Upper lobe of left lung (tissue), 6 donors: Measurements from ENCODE around the gene FGF23. TPM values are rescaled to one million over a fixed set of nuclear protein-coding genes. Genes with fewer than 3 reads are reported as not detected.

Experiments
- ATAC-seq, 2 donors: fragments of 200-7000 bp; cut with Tn5 transposase; one replicate each; pipeline ENCODE4 v1.9.1; 2022; ENCODE audit warnings: mild to moderate bottlenecking in 2 of 2, moderate library complexity in 2 of 2; ENCODE audit not compliant: low FRiP score in 2 of 2
- DNase-seq, 2 donors: peaks; one replicate each; pipeline ENCODE4 v3.0.0-alpha.2; 2019 to 2020
- H3K27ac ChIP-seq, 4 donors: fragments of 200-600 bp; sonication (generic); one replicate each; pipeline ENCODE4 v1.5.1; 2016 to 2019
- H3K27me3 ChIP-seq, 4 donors: fragments of 200-600 bp; sonication (generic); one replicate each; pipeline ENCODE4 v1.5.1; 2017 to 2019
- H3K36me3 ChIP-seq, 4 donors: fragments of 200-600 bp; sonication (generic); one replicate each; pipeline ENCODE4 v1.5.1; 2016 to 2019
- H3K4me1 ChIP-seq, 4 donors: fragments of 200-600 bp; sonication (generic); one replicate each; pipeline ENCODE4 v1.5.1; 2018 to 2019
- H3K4me3 ChIP-seq, 4 donors: fragments of 200-600 bp; sonication (generic); one replicate each; pipeline ENCODE4 v1.5.1; 2017 to 2019; ENCODE audit warnings: mild to moderate bottlenecking in 2 of 4, moderate library complexity in 1 of 4
- H3K9me3 ChIP-seq, 4 donors: fragments of 200-600 bp; sonication (generic); one replicate each; pipeline ENCODE4 v1.5.1; 2018 to 2019
- EP300 ChIP-seq, 4 donors: sonication (generic); formaldehyde crosslinking; IDR thresholded peaks; one replicate each; pipeline ENCODE4 v1.5.1; 2017; ENCODE audit warnings: antibody characterized with exemption in 4 of 4, control low read depth in 2 of 4
- POLR2A ChIP-seq, 4 donors: fragments of 450-650 bp; IDR thresholded peaks; one replicate each; pipeline ENCODE4 v1.5.1; 2016 to 2017; ENCODE audit warnings: antibody characterized with exemption in 4 of 4, mild to moderate bottlenecking in 2 of 4
- POLR2AphosphoS5 ChIP-seq, 2 donors: sonication (generic); formaldehyde crosslinking; IDR thresholded peaks; one replicate each; pipeline ENCODE4 v1.5.1; 2017; ENCODE audit warnings: antibody characterized with exemption in 2 of 2
- whole genome bisulfite sequencing, 2 donors: methylation state at CpG; one replicate each; pipeline ENCODE4 v1.1.5; 2017 to 2018; 5-methylcytosine and 5-hydroxymethylcytosine counted together
- total RNA-seq, 6 donors: library from RNA; depleted of rRNA in 4 of 6; stranded (reverse); fragments of >200 nt in 4 of 6; gene quantifications; one replicate each; pipeline versions ENCODE4 v1.1.0 to v1.2.1, GENCODE V29; 2016 to 2021
- TF ChIP-seq, protein P1 (sequence below), 6 experiments: fragments of 450-650 bp in 4 of 6; fragments of 200-600 bp in 2 of 6; sonication (generic) in 2 of 6; IDR thresholded peaks; one replicate each; pipeline ENCODE4 v1.5.1; 2016 to 2019; ENCODE audit warnings: antibody characterized with exemption in 6 of 6
- donor health status: DM: no; HTN: no; CAD: no; lungs with moderate emphysema.
- donor health status: DM: no; HTN: yes; CAD: no; lungs with severe emphysema.

Gene FGF23
- total RNA-seq, 6 donors from 2014 or later, result not detected

DNA sequence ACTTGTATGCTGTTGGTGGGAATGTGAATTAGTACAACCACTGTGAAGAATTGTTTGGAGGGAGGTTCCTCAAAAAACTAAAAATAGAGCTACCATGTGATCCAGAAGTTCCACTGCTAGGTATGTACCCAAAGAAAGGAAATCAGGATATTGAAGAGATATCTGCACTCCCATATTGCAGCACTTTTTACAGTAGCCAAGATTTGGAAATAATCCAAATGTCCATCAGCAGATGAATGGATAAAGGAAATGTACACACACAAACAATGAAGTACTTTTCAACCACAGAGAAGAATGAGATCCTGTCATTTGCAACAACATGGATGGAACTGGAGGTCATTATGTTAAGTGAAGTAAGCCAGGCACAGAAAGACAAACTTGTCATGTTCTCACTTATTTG lies 32.6 kb downstream of the FGF23 start:
- H3K27ac ChIP-seq, result no peak overlapping the region
- ATAC-seq, result no peak

DNA sequence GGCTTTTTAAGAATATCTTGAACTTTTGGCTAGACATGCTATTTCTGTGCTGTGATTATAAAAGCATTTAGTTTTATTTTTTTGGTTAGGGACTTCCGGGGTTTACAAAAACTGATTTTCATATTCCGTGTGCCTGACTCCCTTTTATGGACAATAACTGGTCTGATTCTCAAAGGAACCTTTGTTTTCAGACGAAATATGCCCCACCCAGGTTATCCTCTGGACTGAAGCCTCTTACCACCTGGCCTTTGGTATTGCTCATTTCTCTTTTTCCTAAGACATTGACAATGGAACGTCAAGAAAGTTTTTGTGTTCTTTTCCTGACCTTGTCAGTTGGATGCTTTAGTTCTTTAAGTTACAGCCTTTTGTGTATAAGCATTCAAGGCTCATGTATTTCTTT lies 47.7 kb downstream of the FGF23 start:
- H3K27ac ChIP-seq, result no peak overlapping the region
- WGBS, 2 donors, result 69 to 82% methylated on average over 4 of the region's 4 CpGs
- TF ChIP-seq POLR2A (IDR thresholded peaks at IDR 0.05) (no peak), POLR2AphosphoS5 (IDR thresholded peaks at IDR 0.05) (no peak), EP300 (IDR thresholded peaks at IDR 0.05) (no peak)
- TF ChIP-seq, protein P1, sequence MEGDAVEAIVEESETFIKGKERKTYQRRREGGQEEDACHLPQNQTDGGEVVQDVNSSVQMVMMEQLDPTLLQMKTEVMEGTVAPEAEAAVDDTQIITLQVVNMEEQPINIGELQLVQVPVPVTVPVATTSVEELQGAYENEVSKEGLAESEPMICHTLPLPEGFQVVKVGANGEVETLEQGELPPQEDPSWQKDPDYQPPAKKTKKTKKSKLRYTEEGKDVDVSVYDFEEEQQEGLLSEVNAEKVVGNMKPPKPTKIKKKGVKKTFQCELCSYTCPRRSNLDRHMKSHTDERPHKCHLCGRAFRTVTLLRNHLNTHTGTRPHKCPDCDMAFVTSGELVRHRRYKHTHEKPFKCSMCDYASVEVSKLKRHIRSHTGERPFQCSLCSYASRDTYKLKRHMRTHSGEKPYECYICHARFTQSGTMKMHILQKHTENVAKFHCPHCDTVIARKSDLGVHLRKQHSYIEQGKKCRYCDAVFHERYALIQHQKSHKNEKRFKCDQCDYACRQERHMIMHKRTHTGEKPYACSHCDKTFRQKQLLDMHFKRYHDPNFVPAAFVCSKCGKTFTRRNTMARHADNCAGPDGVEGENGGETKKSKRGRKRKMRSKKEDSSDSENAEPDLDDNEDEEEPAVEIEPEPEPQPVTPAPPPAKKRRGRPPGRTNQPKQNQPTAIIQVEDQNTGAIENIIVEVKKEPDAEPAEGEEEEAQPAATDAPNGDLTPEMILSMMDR (IDR thresholded peaks at IDR 0.05), result no peak
- no peaks in the 10 kb centered on the region for H3K9me3 ChIP-seq
- DNase-seq (no peak), ATAC-seq (no peak)
- H3K27me3 ChIP-seq, result no peaks in the 10 kb centered on the region
- H3K4me3 ChIP-seq, result no peak overlapping the region
- H3K4me1 ChIP-seq, result no peaks in the 10 kb centered on the region
- peaks cover 0 to 17% (median 2%) of the 10 kb centered on the region in 4 donors for H3K36me3 ChIP-seq

More for the DNA sequence above, 32.6 kb downstream of the FGF23 start:
- Histone ChIP-seq H3K27me3 (no peaks in the 10 kb centered on the region), H3K4me1 (no peaks in the 10 kb centered on the region), H3K36me3 (peaks cover 0 to 26% (median 5%) of the 10 kb centered on the region in 4 donors), H3K4me3 (no peak overlapping the region), H3K9me3 (no peaks in the 10 kb centered on the region)
- no peak for DNase-seq
- no peak for TF ChIP-seq POLR2AphosphoS5 (IDR thresholded peaks at IDR 0.05)
- no peak for TF ChIP-seq EP300 (IDR thresholded peaks at IDR 0.05)
- TF ChIP-seq, protein P1 (IDR thresholded peaks at IDR 0.05), result no peak
- no peak for TF ChIP-seq POLR2A (IDR thresholded peaks at IDR 0.05)

DNA sequence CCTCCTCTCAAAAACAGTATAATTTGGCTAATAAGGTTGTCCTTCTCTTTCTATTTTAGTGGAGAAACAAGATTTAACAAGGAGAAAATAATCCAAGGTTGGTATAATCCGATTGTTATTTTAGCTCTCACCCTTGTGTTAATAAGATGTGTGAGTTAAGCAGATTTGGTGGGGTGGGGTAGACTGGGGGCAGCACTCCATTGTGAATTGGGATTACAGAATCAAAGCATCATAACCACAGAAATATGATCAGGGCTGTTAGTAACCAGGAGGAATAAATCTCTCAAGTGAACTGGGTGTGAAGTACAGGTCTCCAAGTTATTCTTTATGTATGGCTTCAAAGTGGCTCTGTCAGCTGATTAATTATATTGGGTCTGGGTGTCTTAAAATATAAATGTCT lies 48.3 kb downstream of the FGF23 start:
- ATAC-seq, result no peak
- no peaks in the 10 kb centered on the region for H3K4me1 ChIP-seq
- no peaks in the 10 kb centered on the region for H3K27me3 ChIP-seq
- WGBS, 2 donors, result 79 to 86% methylated on average over 1 of the region's 1 CpG
- H3K4me3 ChIP-seq, result no peak overlapping the region
- no peak for DNase-seq
- no peaks in the 10 kb centered on the region for H3K9me3 ChIP-seq
- TF ChIP-seq, protein P1 (IDR thresholded peaks at IDR 0.05), result no peak
- TF ChIP-seq POLR2AphosphoS5 (IDR thresholded peaks at IDR 0.05) (no peak), POLR2A (IDR thresholded peaks at IDR 0.05) (no peak), EP300 (IDR thresholded peaks at IDR 0.05) (no peak)
- H3K27ac ChIP-seq, result no peak overlapping the region
- H3K36me3 ChIP-seq, result peaks cover 0 to 14% (median 2%) of the 10 kb centered on the region in 4 donors

DNA sequence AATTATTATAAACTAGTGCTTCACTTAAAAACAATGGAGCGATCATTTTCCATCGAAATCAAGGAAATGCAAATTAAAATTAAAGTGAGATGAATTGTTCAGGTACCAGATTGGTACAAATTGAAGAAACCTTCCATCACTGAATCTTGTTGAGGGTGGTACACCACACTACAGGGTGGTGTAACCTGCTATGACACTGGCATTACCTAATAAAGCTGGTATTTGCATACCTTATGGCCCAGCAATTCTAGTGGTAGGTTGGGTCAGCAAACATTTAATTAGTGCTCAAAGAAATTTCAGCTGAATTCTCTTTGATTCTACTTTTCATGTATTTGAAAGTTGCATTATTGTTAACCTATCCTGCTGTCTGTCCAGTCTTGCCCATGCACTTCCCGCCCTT lies 49.3 kb downstream of the FGF23 start:
- no peaks in the 10 kb centered on the region for H3K27me3 ChIP-seq
- 95 to 99% methylated on average over 3 of the region's 3 CpGs for WGBS, 2 donors
- H3K4me3 ChIP-seq, result no peak overlapping the region
- H3K36me3 ChIP-seq, result peaks cover 0 to 11% (median 2%) of the 10 kb centered on the region in 4 donors
- no peak for TF ChIP-seq POLR2AphosphoS5 (IDR thresholded peaks at IDR 0.05)
- TF ChIP-seq EP300 (IDR thresholded peaks at IDR 0.05), result no peak
- no peak for TF ChIP-seq POLR2A (IDR thresholded peaks at IDR 0.05)
- TF ChIP-seq, protein P1 (IDR thresholded peaks at IDR 0.05), result no peak
- H3K27ac ChIP-seq, result no peak overlapping the region
- no peaks in the 10 kb centered on the region for H3K4me1 ChIP-seq
- no peaks in the 10 kb centered on the region for H3K9me3 ChIP-seq
- no peak for DNase-seq
- ATAC-seq, result no peak

DNA sequence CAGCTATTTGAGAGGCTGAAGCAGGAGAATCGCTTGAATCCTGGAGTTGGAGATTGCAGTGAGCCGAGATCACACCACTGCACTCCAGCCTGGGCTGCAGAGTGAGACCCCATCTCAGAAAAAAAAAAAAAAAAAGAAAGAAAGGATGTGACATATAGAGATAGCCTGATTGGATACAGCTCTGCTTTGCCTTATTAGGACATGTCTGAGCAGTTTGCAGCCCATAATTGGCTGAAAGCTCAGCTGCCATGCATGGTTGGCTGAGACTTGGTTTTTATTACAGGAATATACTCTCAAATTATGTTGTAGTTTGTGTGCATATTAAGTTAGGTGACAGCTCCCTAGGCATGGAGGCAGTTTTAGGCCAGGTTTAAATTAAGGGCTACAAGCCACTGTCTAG lies 52.2 kb downstream of the FGF23 start:
- WGBS, 2 donors, result 87 to 100% methylated on average over 2 of the region's 2 CpGs
- ATAC-seq (no peak), DNase-seq (no peak)
- Histone ChIP-seq H3K4me1 (peaks cover 1 to 11% (median 2%) of the 10 kb centered on the region in 4 donors), H3K27me3 (no peaks in the 10 kb centered on the region), H3K4me3 (no peak overlapping the region), H3K9me3 (no peaks in the 10 kb centered on the region), H3K36me3 (no peaks in the 10 kb centered on the region), H3K27ac (no peak overlapping the region)
- TF ChIP-seq EP300 (IDR thresholded peaks at IDR 0.05) (no peak), POLR2AphosphoS5 (IDR thresholded peaks at IDR 0.05) (no peak), POLR2A (IDR thresholded peaks at IDR 0.05) (no peak)
- TF ChIP-seq, protein P1 (IDR thresholded peaks at IDR 0.05), result no peak
